ENCODE results near the gene CYP3A7. TPM values are rescaled to one million over a fixed set of nuclear protein-coding genes. Genes with fewer than 3 reads are reported as not detected.
"Not testable (repeated sequence)": the region's sequence is repeated elsewhere in the genome, so short reads cannot be mapped to it uniquely, and the experiment has no call there.

CYP3A7 gene
- total RNA-seq, 1 experiment from 2014 or later = 0.71 TPM

- DNase-seq = no peak
- no peak for TF ChIP-seq CTCF (IDR thresholded peaks at IDR 0.05; ENCODE audit: unreplicated experiment)
- no TSS peak for BruUV-seq (replicated peaks)
- Mint-ChIP-seq H3K4me1 (ENCODE audit: low read depth, unreplicated experiment) (peaks cover 10% of the 10 kb centered on the region), H3K4me3 (ENCODE audit: low read depth, unreplicated experiment) (no peak overlapping the region), H3K27me3 (ENCODE audit: unreplicated experiment) (no peaks in the 10 kb centered on the region), H3K36me3 (ENCODE audit: insufficient read depth, unreplicated experiment) (no peaks in the 10 kb centered on the region), H3K27ac (ENCODE audit: unreplicated experiment) (no peak overlapping the region), H3K9me3 (ENCODE audit: low read depth, unreplicated experiment) (no peaks in the 10 kb centered on the region)
- intact Hi-C loops (cut with micrococcal nuclease; ENCODE audit: unreplicated experiment) = no loop called here
- CTCF ChIA-PET = no interaction called here
These were observed 25.7 kb downstream of the CYP3A7 start for GRCh38 chr7:99709260-99709659.

GRCh38 chr7:99707096-99707495 is 27.9 kb downstream of the CYP3A7 start:
- Mint-ChIP-seq H3K27me3 (ENCODE audit: unreplicated experiment) (no peaks in the 10 kb centered on the region), H3K27ac (ENCODE audit: unreplicated experiment) (no peak overlapping the region), H3K36me3 (ENCODE audit: insufficient read depth, unreplicated experiment) (peaks cover 5% of the 10 kb centered on the region), H3K4me3 (ENCODE audit: low read depth, unreplicated experiment) (no peak overlapping the region), H3K9me3 (ENCODE audit: low read depth, unreplicated experiment) (no peaks in the 10 kb centered on the region), H3K4me1 (ENCODE audit: low read depth, unreplicated experiment) (no peaks in the 10 kb centered on the region)
- CTCF ChIA-PET = no interaction called here
- intact Hi-C loops (cut with micrococcal nuclease; ENCODE audit: unreplicated experiment) = no loop called here
- no peak for TF ChIP-seq CTCF (IDR thresholded peaks at IDR 0.05; ENCODE audit: unreplicated experiment)
- no TSS peak for BruUV-seq (replicated peaks)
- DNase-seq = no peak

GRCh38 chr7:99699946-99700345 is 35.0 kb downstream of the CYP3A7 start:
- peak overlapping the region; percentile 60 for H3K27ac Mint-ChIP-seq (ENCODE audit: unreplicated experiment)
- H3K4me1 Mint-ChIP-seq (ENCODE audit: low read depth, unreplicated experiment) = peaks cover 22% of the 10 kb centered on the region
- intact Hi-C loops (cut with micrococcal nuclease; ENCODE audit: unreplicated experiment) = no loop called here
- peaks cover 5% of the 10 kb centered on the region for H3K36me3 Mint-ChIP-seq (ENCODE audit: insufficient read depth, unreplicated experiment)
- no peak for DNase-seq
- CTCF ChIA-PET = no interaction called here
- H3K9me3 Mint-ChIP-seq (ENCODE audit: low read depth, unreplicated experiment) = no peaks in the 10 kb centered on the region
- no TSS peak for BruUV-seq (replicated peaks)
- H3K27me3 Mint-ChIP-seq (ENCODE audit: unreplicated experiment) = no peaks in the 10 kb centered on the region
- no peak for TF ChIP-seq CTCF (IDR thresholded peaks at IDR 0.05; ENCODE audit: unreplicated experiment)
- H3K4me3 Mint-ChIP-seq (ENCODE audit: low read depth, unreplicated experiment) = no peak overlapping the region

- BruUV-seq (replicated peaks) = TSS peak; percentile 82
- intact Hi-C loops (cut with micrococcal nuclease; ENCODE audit: unreplicated experiment); H3K36me3 Mint-ChIP-seq (ENCODE audit: insufficient read depth, unreplicated experiment); H3K27me3 Mint-ChIP-seq (ENCODE audit: unreplicated experiment); H3K9me3 Mint-ChIP-seq (ENCODE audit: low read depth, unreplicated experiment): not testable (repeated sequence)
- CTCF ChIA-PET = interaction anchor here (0.7 kb wide), 1 partner anchor 19 kb away, joined by 3 read pairs; no protein-coding TSS in a partner anchor
- DNase-seq = peak; percentile 47
- peaks cover 29% of the 10 kb centered on the region for H3K4me1 Mint-ChIP-seq (ENCODE audit: low read depth, unreplicated experiment)
- peak overlapping the region; percentile 39 for H3K4me3 Mint-ChIP-seq (ENCODE audit: low read depth, unreplicated experiment)
- peak overlapping the region; percentile 58 for H3K27ac Mint-ChIP-seq (ENCODE audit: unreplicated experiment)
These were observed 35.9 kb downstream of the CYP3A7 start for GRCh38 chr7:99698867-99699730.

GRCh38 chr7:99694912-99695304 is 40.1 kb downstream of the CYP3A7 start:
- no peak for DNase-seq
- Mint-ChIP-seq H3K36me3 (ENCODE audit: insufficient read depth, unreplicated experiment) (no peaks in the 10 kb centered on the region), H3K4me3 (ENCODE audit: low read depth, unreplicated experiment) (no peak overlapping the region), H3K27ac (ENCODE audit: unreplicated experiment) (no peak overlapping the region), H3K4me1 (ENCODE audit: low read depth, unreplicated experiment) (peaks cover 38% of the 10 kb centered on the region), H3K27me3 (ENCODE audit: unreplicated experiment) (no peaks in the 10 kb centered on the region), H3K9me3 (ENCODE audit: low read depth, unreplicated experiment) (no peaks in the 10 kb centered on the region)
- BruUV-seq (replicated peaks) = no TSS peak
- intact Hi-C loops (cut with micrococcal nuclease; ENCODE audit: unreplicated experiment) = no loop called here
- CTCF ChIA-PET = interaction anchor here (0.6 kb wide), 1 partner anchor 84 kb away, joined by 3 read pairs; no protein-coding TSS in a partner anchor
- no peak for TF ChIP-seq CTCF (IDR thresholded peaks at IDR 0.05; ENCODE audit: unreplicated experiment)
